SK-N-SH (cell line): ENCODE measurements around the gene SLIT1. TPM values are rescaled to one million over a fixed set of nuclear protein-coding genes. Genes with fewer than 3 reads are reported as not detected.

Experiments used
- CTCF ChIA-PET: fragments of 300-600, 350-600 bp; formaldehyde crosslinking; extraction: SDS; loops from one replicate; lab custom pipeline; 2021; lab: Yijun Ruan, JAX
- POLR2A ChIA-PET: fragments of 350-600 bp; sonication (Branson Sonifier 250); formaldehyde crosslinking; extraction: SDS; loops from one replicate; lab custom pipeline; 2020; ENCODE audit warnings: antibody characterized with exemption, inconsistent platforms; lab: Yijun Ruan, JAX
- DNase-seq: peaks from one replicate; pipeline ENCODE4 v3.0.0; 2012
- H2AFZ ChIP-seq: fragments of 200-600 bp; sonication (generic); 2 replicates; pipeline ENCODE4 v1.8.1; 2016; ENCODE audit warnings: antibody characterized with exemption, mild to moderate bottlenecking, low read depth
- H3F3A ChIP-seq: fragments of 200-600 bp; sonication (generic); replicated peaks from 2 replicates; pipeline ENCODE3; 2016; ENCODE audit warnings: antibody characterized with exemption, mild to moderate bottlenecking; ENCODE audit not compliant: insufficient read depth
- H3K27ac ChIP-seq, 2 experiments: fragments of 200-500 bp in 1 of 2; fragments of 200-600 bp in 1 of 2; sonication (Bioruptor generic) in 1 of 2; sonication (generic), shearing (Covaris generic) in 1 of 2; 2 replicates each; pipeline versions ENCODE4 v1.5.1 to v1.6.1; 2014 to 2016; ENCODE audit warnings: low read depth in 2 of 2, inconsistent platforms in 1 of 2, low read length in 1 of 2, mild to moderate bottlenecking in 1 of 2, mixed read lengths in 1 of 2
- H3K27me3 ChIP-seq: fragments of 200-600 bp; sonication (generic), shearing (Covaris generic); 2 replicates; pipeline ENCODE4 v1.6.1; 2016; ENCODE audit warnings: mixed run types; ENCODE audit not compliant: insufficient read depth
- H3K36me3 ChIP-seq, 2 experiments: fragments of 200-500 bp in 1 of 2; fragments of 200-600 bp in 1 of 2; sonication (Bioruptor generic) in 1 of 2; sonication (generic) in 1 of 2; replicated peaks in 1 of 2; 2 replicates each; pipeline versions ENCODE3 to v1.5.1; 2014 to 2016; ENCODE audit warnings: low read length in 1 of 2, mild to moderate bottlenecking in 1 of 2; ENCODE audit not compliant: insufficient read depth in 2 of 2, control insufficient read depth in 1 of 2
- H3K4me1 ChIP-seq, 2 experiments: fragments of 200-500 bp in 1 of 2; fragments of 200-600 bp in 1 of 2; sonication (Bioruptor generic) in 1 of 2; sonication (generic), shearing (Covaris generic) in 1 of 2; 2 replicates each; pipeline versions ENCODE4 v1.5.1 to v1.6.1; 2014 to 2016; ENCODE audit warnings: low read depth in 1 of 2, low read length in 1 of 2, mixed run types in 1 of 2; ENCODE audit not compliant: insufficient read depth in 2 of 2, control insufficient read depth in 1 of 2
- H3K4me2 ChIP-seq: fragments of 200-600 bp; sonication (generic), shearing (Covaris generic); 2 replicates; pipeline ENCODE4 v1.6.1; 2017; ENCODE audit warnings: mixed run types
- H3K4me3 ChIP-seq, 2 experiments: fragments of 200-500 bp in 1 of 2; fragments of 200-600 bp in 1 of 2; sonication (Bioruptor generic) in 1 of 2; sonication (generic), shearing (Covaris generic) in 1 of 2; 2 replicates each; pipeline versions ENCODE4 v1.5.1 to v1.8.1; 2014 to 2016; ENCODE audit warnings: low read depth in 2 of 2, inconsistent platforms in 1 of 2, low read length in 1 of 2, mild to moderate bottlenecking in 1 of 2, mixed read lengths in 1 of 2, moderate library complexity in 1 of 2
- H3K79me2 ChIP-seq: fragments of 200-600 bp; sonication (generic); 2 replicates; pipeline ENCODE4 v1.8.1; 2017; ENCODE audit warnings: mild to moderate bottlenecking; ENCODE audit not compliant: insufficient read depth
- H3K9ac ChIP-seq: fragments of 200-600 bp; sonication (generic); 2 replicates; pipeline ENCODE4 v1.6.1; 2017; ENCODE audit warnings: mixed run types
- H3K9me2 ChIP-seq: fragments of 200-600 bp; sonication (generic); 2 replicates; pipeline ENCODE4 v1.6.1; 2017; ENCODE audit warnings: mixed run types
- H3K9me3 ChIP-seq: fragments of 200-600 bp; sonication (generic); 2 replicates; pipeline ENCODE4 v1.6.1; 2017; ENCODE audit warnings: mixed run types, mild to moderate bottlenecking, moderate library complexity
- H4K20me1 ChIP-seq: fragments of 200-600 bp; sonication (generic); 2 replicates; pipeline ENCODE4 v1.6.1; 2017; ENCODE audit warnings: mild to moderate bottlenecking, mixed run types; ENCODE audit not compliant: insufficient read depth
- ELF1 ChIP-seq: IDR thresholded peaks from 2 replicates; pipeline ENCODE4 v1.4.0; 2012
- EP300 ChIP-seq, 2 experiments: IDR thresholded peaks; 2 replicates each; pipeline versions ENCODE4 v1.4.0 to v1.6.1; 2012; ENCODE audit warnings: borderline replicate concordance in 1 of 2, low read depth in 1 of 2, low read length in 1 of 2
- EZH2phosphoT487 ChIP-seq: fragments of 200-600 bp; sonication (generic); IDR thresholded peaks from 2 replicates; pipeline ENCODE4 v1.6.1; 2017; ENCODE audit warnings: low read depth, mixed run types, mild to moderate bottlenecking, antibody characterized with exemption, moderate library complexity, borderline replicate concordance
- FOSL2 ChIP-seq: IDR thresholded peaks from 2 replicates; pipeline ENCODE4 v1.4.0; 2012; ENCODE audit warnings: low read depth, mild to moderate bottlenecking, moderate library complexity, borderline replicate concordance
- FOXJ3 ChIP-seq: sonication (generic); formaldehyde crosslinking; IDR thresholded peaks from 2 replicates; pipeline ENCODE4 v1.5.1; 2020; ENCODE audit warnings: mild to moderate bottlenecking, missing genetic modification reagents
- GABPA ChIP-seq: IDR thresholded peaks from 2 replicates; pipeline ENCODE4 v1.4.0; 2012; ENCODE audit warnings: low read depth, mild to moderate bottlenecking
- JUND ChIP-seq: IDR thresholded peaks from 2 replicates; pipeline ENCODE4 v1.4.0; 2012
- MXI1 ChIP-seq: IDR thresholded peaks from 2 replicates; pipeline ENCODE4 v1.6.1; 2012; ENCODE audit warnings: mild to moderate bottlenecking, low read depth, low read length, improper control_type of control experiment
- NFIC ChIP-seq: IDR thresholded peaks from 2 replicates; pipeline ENCODE4 v1.4.0; 2012; ENCODE audit warnings: borderline replicate concordance
- NRF1 ChIP-seq: IDR thresholded peaks from 2 replicates; pipeline ENCODE4 v1.6.1; 2012; ENCODE audit warnings: low read depth, mild to moderate bottlenecking, low read length
- POLR2AphosphoS5 ChIP-seq: IDR thresholded peaks from 2 replicates; pipeline ENCODE4 v1.6.1; 2012; ENCODE audit warnings: low read depth, low read length
- RAD21 ChIP-seq: IDR thresholded peaks from 2 replicates; pipeline ENCODE4 v1.6.1; 2012; ENCODE audit warnings: mild to moderate bottlenecking, low read length
- RCOR1 ChIP-seq: fragments of 150-350 bp; IDR thresholded peaks from 2 replicates; pipeline ENCODE4 v1.6.1; 2017; ENCODE audit warnings: antibody characterized with exemption, low read length
- SMC3 ChIP-seq: IDR thresholded peaks from 2 replicates; pipeline ENCODE4 v1.6.1; 2012; ENCODE audit warnings: low read depth, low read length, improper control_type of control experiment
- YY1 ChIP-seq: IDR thresholded peaks from 2 replicates; pipeline ENCODE4 v1.4.0; 2012; ENCODE audit warnings: low read depth, mild to moderate bottlenecking
- WGBS: methylation state at CpG from one replicate; pipeline ENCODE4 v1.1.6; 2017; ENCODE audit warnings: low lambda C conversion rate; 5-methylcytosine and 5-hydroxymethylcytosine counted together
- polyA plus RNA-seq, 3 experiments: library from polyadenylated mRNA; depleted of rRNA; stranded (reverse); fragments of >200 nt; gene quantifications; 2 replicates each; pipeline ENCODE4 v1.2.3, GENCODE V29; 2012
- TF ChIP-seq, protein P1 (sequence below): fragments of 200-600 bp; sonication (generic); IDR thresholded peaks from 2 replicates; pipeline ENCODE4 v1.6.1; 2017; ENCODE audit warnings: antibody characterized with exemption, mild to moderate bottlenecking, moderate library complexity
- TF ChIP-seq, protein P2 (sequence below): IDR thresholded peaks from 2 replicates; pipeline ENCODE4 v1.4.0; 2012; ENCODE audit warnings: low read depth
- TF ChIP-seq, protein P3 (sequence below): IDR thresholded peaks from 2 replicates; pipeline ENCODE4; 2012

Gene SLIT1
- polyA plus RNA-seq, 1 of the 3 experiments (the other 2 are of a cell fraction) = 0.05 TPM

- Histone ChIP-seq H3K79me2 (no peaks in the 10 kb centered on the region), H3K4me2 (no peak overlapping the region), H3K4me3 (no peak overlapping the region)
- POLR2A ChIA-PET = no interaction called here
- TF ChIP-seq, protein P1, sequence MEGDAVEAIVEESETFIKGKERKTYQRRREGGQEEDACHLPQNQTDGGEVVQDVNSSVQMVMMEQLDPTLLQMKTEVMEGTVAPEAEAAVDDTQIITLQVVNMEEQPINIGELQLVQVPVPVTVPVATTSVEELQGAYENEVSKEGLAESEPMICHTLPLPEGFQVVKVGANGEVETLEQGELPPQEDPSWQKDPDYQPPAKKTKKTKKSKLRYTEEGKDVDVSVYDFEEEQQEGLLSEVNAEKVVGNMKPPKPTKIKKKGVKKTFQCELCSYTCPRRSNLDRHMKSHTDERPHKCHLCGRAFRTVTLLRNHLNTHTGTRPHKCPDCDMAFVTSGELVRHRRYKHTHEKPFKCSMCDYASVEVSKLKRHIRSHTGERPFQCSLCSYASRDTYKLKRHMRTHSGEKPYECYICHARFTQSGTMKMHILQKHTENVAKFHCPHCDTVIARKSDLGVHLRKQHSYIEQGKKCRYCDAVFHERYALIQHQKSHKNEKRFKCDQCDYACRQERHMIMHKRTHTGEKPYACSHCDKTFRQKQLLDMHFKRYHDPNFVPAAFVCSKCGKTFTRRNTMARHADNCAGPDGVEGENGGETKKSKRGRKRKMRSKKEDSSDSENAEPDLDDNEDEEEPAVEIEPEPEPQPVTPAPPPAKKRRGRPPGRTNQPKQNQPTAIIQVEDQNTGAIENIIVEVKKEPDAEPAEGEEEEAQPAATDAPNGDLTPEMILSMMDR = no peak
- TF ChIP-seq YY1 (no peak), MXI1 (no peak), ELF1 (no peak), GABPA (no peak), RAD21 (no peak), JUND (no peak), NRF1 (no peak), SMC3 (no peak), FOXJ3 (CRISPR knock-in tag) (no peak), EP300 (IDR thresholded peaks at IDR 0.05; ENCODE audit: borderline replicate concordance in 1 of 2, low read depth in 1 of 2, low read length in 1 of 2) (no peak), EZH2phosphoT487 (no peak), POLR2AphosphoS5 (no peak), FOSL2 (no peak), RCOR1 (no peak), NFIC (no peak)
- TF ChIP-seq, protein P2, sequence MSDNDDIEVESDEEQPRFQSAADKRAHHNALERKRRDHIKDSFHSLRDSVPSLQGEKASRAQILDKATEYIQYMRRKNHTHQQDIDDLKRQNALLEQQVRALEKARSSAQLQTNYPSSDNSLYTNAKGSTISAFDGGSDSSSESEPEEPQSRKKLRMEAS = no peak
- TF ChIP-seq, protein P3, sequence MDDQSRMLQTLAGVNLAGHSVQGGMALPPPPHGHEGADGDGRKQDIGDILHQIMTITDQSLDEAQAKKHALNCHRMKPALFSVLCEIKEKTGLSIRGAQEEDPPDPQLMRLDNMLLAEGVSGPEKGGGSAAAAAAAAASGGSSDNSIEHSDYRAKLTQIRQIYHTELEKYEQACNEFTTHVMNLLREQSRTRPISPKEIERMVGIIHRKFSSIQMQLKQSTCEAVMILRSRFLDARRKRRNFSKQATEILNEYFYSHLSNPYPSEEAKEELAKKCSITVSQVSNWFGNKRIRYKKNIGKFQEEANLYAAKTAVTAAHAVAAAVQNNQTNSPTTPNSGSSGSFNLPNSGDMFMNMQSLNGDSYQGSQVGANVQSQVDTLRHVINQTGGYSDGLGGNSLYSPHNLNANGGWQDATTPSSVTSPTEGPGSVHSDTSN = no peak
- TF ChIP-seq, all 33 proteins: peak for 0
- WGBS = 80% methylated on average over 5 of the region's 5 CpGs
- H3K9me3 ChIP-seq = no peaks in the 10 kb centered on the region
- DNase-seq = no peak
- H3K4me1 ChIP-seq = peaks cover 0 to 42% of the 10 kb centered on the region in 2 experiments; a peak in 3 of 4 replicates
- no peaks in the 10 kb centered on the region for H3K9me2 ChIP-seq
- no peaks in the 10 kb centered on the region for H3K36me3 ChIP-seq
- H3F3A ChIP-seq = no peaks in the 10 kb centered on the region
- H4K20me1 ChIP-seq = no peaks in the 10 kb centered on the region
- H3K9ac ChIP-seq = no peak overlapping the region
- H2AFZ ChIP-seq = no peak overlapping the region
- CTCF ChIA-PET = interaction anchor here (0.6 to 27.2 kb wide), 8 partner anchors 20 to 103 kb away, joined by 3 to 460 read pairs (median 4); no protein-coding TSS in a partner anchor
- H3K27ac ChIP-seq = no peak overlapping the region
- H3K27me3 ChIP-seq = peaks cover 32% of the 10 kb centered on the region; the same call in 1 of the 2 replicates
These were observed 9.5 kb downstream of the SLIT1 start for GRCh38 chr10:97176226-97176625.
